PC-9 (cell line): ENCODE results near the gene HMGXB4.

Experiments
- EZH2 ChIP-seq: fragments of 200-600 bp; sonication (generic); IDR thresholded peaks from 2 replicates; pipeline ENCODE4 v1.8.0; 2017; ENCODE audit warnings: antibody characterized with exemption, low read depth
- TF ChIP-seq, protein P1 (sequence below): fragments of 200-600 bp; sonication (generic); conservative IDR thresholded peaks from 2 replicates; pipeline ENCODE4 v1.6.1; 2017; ENCODE audit warnings: mixed run types, antibody characterized with exemption, mild to moderate bottlenecking, moderate library complexity

DNA sequence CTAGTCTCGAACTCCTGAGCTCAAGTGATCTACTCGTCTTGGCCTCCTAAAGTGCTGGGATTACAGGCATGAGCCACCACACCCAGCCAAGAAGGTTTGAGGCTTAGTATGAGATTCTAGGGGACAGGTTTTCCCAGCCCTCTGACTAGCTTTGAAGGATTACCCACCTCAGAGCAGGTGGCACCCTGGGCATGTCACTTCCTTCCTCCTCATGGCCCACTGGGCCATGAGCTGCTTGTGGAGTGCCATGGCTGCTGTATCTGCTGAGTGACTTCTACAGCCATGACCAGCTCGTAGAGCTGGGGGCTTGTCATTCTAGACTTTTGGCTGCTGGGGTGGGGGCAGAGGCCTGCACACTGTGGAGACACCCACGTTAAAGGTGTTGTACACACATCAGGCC is 67.5 kb downstream of the HMGXB4 start:
- TF ChIP-seq, protein P1, sequence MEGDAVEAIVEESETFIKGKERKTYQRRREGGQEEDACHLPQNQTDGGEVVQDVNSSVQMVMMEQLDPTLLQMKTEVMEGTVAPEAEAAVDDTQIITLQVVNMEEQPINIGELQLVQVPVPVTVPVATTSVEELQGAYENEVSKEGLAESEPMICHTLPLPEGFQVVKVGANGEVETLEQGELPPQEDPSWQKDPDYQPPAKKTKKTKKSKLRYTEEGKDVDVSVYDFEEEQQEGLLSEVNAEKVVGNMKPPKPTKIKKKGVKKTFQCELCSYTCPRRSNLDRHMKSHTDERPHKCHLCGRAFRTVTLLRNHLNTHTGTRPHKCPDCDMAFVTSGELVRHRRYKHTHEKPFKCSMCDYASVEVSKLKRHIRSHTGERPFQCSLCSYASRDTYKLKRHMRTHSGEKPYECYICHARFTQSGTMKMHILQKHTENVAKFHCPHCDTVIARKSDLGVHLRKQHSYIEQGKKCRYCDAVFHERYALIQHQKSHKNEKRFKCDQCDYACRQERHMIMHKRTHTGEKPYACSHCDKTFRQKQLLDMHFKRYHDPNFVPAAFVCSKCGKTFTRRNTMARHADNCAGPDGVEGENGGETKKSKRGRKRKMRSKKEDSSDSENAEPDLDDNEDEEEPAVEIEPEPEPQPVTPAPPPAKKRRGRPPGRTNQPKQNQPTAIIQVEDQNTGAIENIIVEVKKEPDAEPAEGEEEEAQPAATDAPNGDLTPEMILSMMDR: no peak
- no peak for TF ChIP-seq EZH2
